GM12874 (cell line): ENCODE measurements around the gene PPARD.

Experiments
- CTCF ChIP-seq: IDR thresholded peaks from 2 replicates; pipeline ENCODE4 v1.5.1; 2011; ENCODE audit warnings: low read depth, mild to moderate bottlenecking, control low read depth, low read length, moderate library complexity; ENCODE audit not compliant: insufficient read depth

The PPARD gene

GRCh38 chr6:35476004-35476403 lies 133.6 kb downstream of the PPARD start:
- no peak for TF ChIP-seq CTCF

- no peak for TF ChIP-seq CTCF
These were observed 134.7 kb downstream of the PPARD start for GRCh38 chr6:35477028-35477427.
